K562 (cell line): ENCODE results near the gene ZDHHC5. TPM values are rescaled to one million over a fixed set of nuclear protein-coding genes. Genes with fewer than 3 reads are reported as not detected.

Experiments
- DIDO1 ChIP-seq: fragments of 450-650 bp; IDR thresholded peaks from 2 replicates; pipeline ENCODE4 v1.6.1; 2016; ENCODE audit warnings: low read depth, missing biosample characterization, missing genetic modification characterization
- ESRRB ChIP-seq: fragments of 250-450 bp; sonication (Bioruptor Pico); IDR thresholded peaks from 2 replicates; pipeline ENCODE4 v1.5.0; 2020; ENCODE audit warnings: mild to moderate bottlenecking, moderate library complexity, borderline replicate concordance
- FOXK1 ChIP-seq: sonication (generic); formaldehyde crosslinking; IDR thresholded peaks from 2 replicates; pipeline ENCODE4 v1.8.0; 2022; ENCODE audit warnings: missing genetic modification reagents, mild to moderate bottlenecking, borderline replicate concordance
- KLF13 ChIP-seq: fragments of 450-650 bp; IDR thresholded peaks from 2 replicates; pipeline ENCODE4 v1.6.1; 2016; ENCODE audit warnings: missing genetic modification characterization, low read depth, mild to moderate bottlenecking, missing compliant biosample characterization, moderate library complexity, borderline replicate concordance
- KLF16 ChIP-seq: IDR thresholded peaks from 2 replicates; pipeline ENCODE4 v1.6.1; 2016; ENCODE audit warnings: antibody characterized with exemption
- PHTF2 ChIP-seq: fragments of 250-450 bp; sonication (Bioruptor Pico); IDR thresholded peaks from 2 replicates; pipeline ENCODE4 v1.5.0; 2021; ENCODE audit warnings: mild to moderate bottlenecking
- POLR2H ChIP-seq: IDR thresholded peaks from 2 replicates; pipeline ENCODE4 v1.6.1; 2016; ENCODE audit warnings: missing genetic modification characterization, low read depth, mild to moderate bottlenecking, control low read depth, missing compliant biosample characterization, moderate library complexity
- PREB ChIP-seq: sonication (generic); formaldehyde crosslinking; IDR thresholded peaks from 2 replicates; pipeline ENCODE4 v1.8.1; 2023; ENCODE audit warnings: mild to moderate bottlenecking, missing genetic modification reagents
- STAT6 ChIP-seq: sonication (generic); formaldehyde crosslinking; IDR thresholded peaks from 2 replicates; pipeline ENCODE4 v1.8.1; 2023; ENCODE audit warnings: mild to moderate bottlenecking, missing genetic modification reagents
- THAP7 ChIP-seq: fragments of 250-450 bp; sonication (Bioruptor Pico); IDR thresholded peaks from 2 replicates; pipeline ENCODE4 v1.5.0; 2021
- ZC3H4 ChIP-seq: sonication (generic); formaldehyde crosslinking; IDR thresholded peaks from 2 replicates; pipeline ENCODE4 v1.9.0; 2021; ENCODE audit warnings: missing genetic modification reagents, borderline replicate concordance
- ZNF253 ChIP-seq: fragments of 250-450 bp; sonication (Bioruptor Pico); conservative IDR thresholded peaks from 2 replicates; pipeline ENCODE4 v1.6.1; 2021; ENCODE audit warnings: mild to moderate bottlenecking
- ZNF277 ChIP-seq: fragments of 250-450 bp; sonication (Bioruptor Pico); IDR thresholded peaks from 2 replicates; pipeline ENCODE4 v1.8.0; 2022; ENCODE audit warnings: inconsistent platforms, mild to moderate bottlenecking, moderate library complexity, borderline replicate concordance
- ZNF395 ChIP-seq: fragments of 200-800 bp; sonication (Bioruptor generic); IDR thresholded peaks from 2 replicates; pipeline ENCODE4 v1.6.1; 2017; ENCODE audit warnings: missing genetic modification characterization, missing compliant biosample characterization
- ZNF444 ChIP-seq: fragments of 250-450 bp; sonication (Bioruptor Pico); IDR thresholded peaks from 2 replicates; pipeline ENCODE4 v1.4.0; 2020; ENCODE audit warnings: mild to moderate bottlenecking, moderate library complexity
- polyA plus RNA-seq, 8 experiments: library from polyadenylated mRNA; depleted of rRNA in 4 of 8; stranded (reverse) in 5 of 8; unstranded in 3 of 8; fragments of >200 nt; fragmentation: Nextera tagmentation in 2 of 8; fragmentation: Illumina TruSeq in 1 of 8; extraction: Ambion mirVana in 2 of 8; extraction: Trizol in 1 of 8; gene quantifications; 2 replicates each; pipeline versions ENCODE4 v1.2.1 to v1.2.3, GENCODE V29; 2011 to 2014; ENCODE audit warnings: inconsistent platforms in 1 of 8, missing spikeins in 1 of 8
- total RNA-seq, 7 experiments: library from RNA; depleted of rRNA in 6 of 7; stranded (reverse); fragments of >200 nt in 6 of 7; fragmentation: Illumina TruSeq in 2 of 7; extraction: Trizol in 2 of 7; gene quantifications; 2 replicates each; pipeline versions ENCODE4 v1.2.1 to v1.2.3, GENCODE V29; 2011 to 2021; ENCODE audit warnings: low replicate concordance in 1 of 7
- TF ChIP-seq, protein P1 (sequence below): IDR thresholded peaks from 2 replicates; pipeline ENCODE4 v1.6.1; 2014; ENCODE audit warnings: antibody characterized with exemption
- TF ChIP-seq, protein P2 (sequence below): fragments of 250-450 bp; sonication (Bioruptor Pico); IDR thresholded peaks from 2 replicates; pipeline ENCODE4 v1.6.1; 2021; ENCODE audit warnings: mild to moderate bottlenecking

The ZDHHC5 gene
- total and polyA plus RNA-seq, 9 of the 15 experiments (the other 6 are each of a cell fraction or from before 2014, with no cell fraction given): 3.8 to 64.2 (median 35.9) TPM

DNA sequence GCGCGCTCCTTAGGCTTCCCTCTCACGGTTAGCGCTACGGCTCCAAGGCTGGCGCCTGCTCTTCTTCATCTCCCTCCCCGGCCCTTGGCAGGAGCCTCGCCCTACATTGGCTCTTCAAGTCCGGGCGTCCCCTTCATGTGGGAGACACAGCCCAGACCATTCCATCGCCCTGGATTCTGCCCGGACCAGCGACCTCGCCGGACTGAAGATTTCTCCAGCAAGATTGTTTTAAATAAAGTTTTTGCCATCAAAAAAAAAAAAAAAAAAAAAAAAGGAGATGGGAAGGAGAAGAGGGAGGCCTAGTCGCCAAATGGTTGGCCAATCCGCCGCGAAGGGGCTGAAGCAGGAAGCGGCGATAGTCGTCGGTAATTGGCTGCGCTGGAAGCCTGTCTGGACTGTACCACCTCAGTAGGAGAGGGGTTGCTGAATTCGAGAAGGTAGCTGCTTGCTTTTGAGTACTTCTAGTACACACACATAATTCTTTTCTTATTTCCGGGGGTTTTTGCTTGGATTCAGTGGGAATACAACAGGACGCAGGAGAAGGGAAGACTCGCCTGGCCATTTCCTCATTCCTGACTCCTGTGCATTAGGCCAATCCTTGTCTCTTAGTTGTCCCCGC, 688 bp upstream of the ZDHHC5 start (continued):
- TF ChIP-seq ESRRB (CRISPR knock-in tag): no peak
- no peak for TF ChIP-seq KLF13
- TF ChIP-seq ZC3H4 (CRISPR knock-in tag): no peak
- no peak for TF ChIP-seq STAT6 (CRISPR knock-in tag)
- TF ChIP-seq DIDO1 (tag): peak; percentile 62; the same call in 1 of the 2 replicates
- TF ChIP-seq, protein P1, sequence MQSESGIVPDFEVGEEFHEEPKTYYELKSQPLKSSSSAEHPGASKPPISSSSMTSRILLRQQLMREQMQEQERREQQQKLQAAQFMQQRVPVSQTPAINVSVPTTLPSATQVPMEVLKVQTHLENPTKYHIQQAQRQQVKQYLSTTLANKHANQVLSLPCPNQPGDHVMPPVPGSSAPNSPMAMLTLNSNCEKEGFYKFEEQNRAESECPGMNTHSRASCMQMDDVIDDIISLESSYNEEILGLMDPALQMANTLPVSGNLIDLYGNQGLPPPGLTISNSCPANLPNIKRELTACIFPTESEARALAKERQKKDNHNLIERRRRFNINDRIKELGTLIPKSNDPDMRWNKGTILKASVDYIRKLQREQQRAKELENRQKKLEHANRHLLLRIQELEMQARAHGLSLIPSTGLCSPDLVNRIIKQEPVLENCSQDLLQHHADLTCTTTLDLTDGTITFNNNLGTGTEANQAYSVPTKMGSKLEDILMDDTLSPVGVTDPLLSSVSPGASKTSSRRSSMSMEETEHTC: no peak
- peak; percentile 21; the same call in 1 of the 2 replicates for TF ChIP-seq KLF16
- TF ChIP-seq ZNF444 (CRISPR knock-in tag): no peak
- TF ChIP-seq POLR2H (tag): 0 out of 2 replicates have a peak, but pooled peaks have one; percentile 55
- no peak for TF ChIP-seq ZNF253
- TF ChIP-seq, protein P2, sequence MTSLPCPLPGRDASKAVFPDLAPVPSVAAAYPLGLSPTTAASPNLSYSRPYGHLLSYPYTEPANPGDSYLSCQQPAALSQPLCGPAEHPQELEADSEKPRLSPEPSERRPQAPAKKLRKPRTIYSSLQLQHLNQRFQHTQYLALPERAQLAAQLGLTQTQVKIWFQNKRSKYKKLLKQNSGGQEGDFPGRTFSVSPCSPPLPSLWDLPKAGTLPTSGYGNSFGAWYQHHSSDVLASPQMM (CRISPR knock-in tag): no peak
- TF ChIP-seq ZNF395: no peak
- no peak for TF ChIP-seq PREB (CRISPR knock-in tag)
- no peak for TF ChIP-seq FOXK1 (CRISPR knock-in tag)
- TF ChIP-seq THAP7 (CRISPR knock-in tag): no peak
- no peak for TF ChIP-seq PHTF2 (CRISPR knock-in tag)
- no peak for TF ChIP-seq ZNF277 (CRISPR knock-in tag)
